ENCODE results near the gene SLC17A9.

SLC17A9 gene

DNA sequence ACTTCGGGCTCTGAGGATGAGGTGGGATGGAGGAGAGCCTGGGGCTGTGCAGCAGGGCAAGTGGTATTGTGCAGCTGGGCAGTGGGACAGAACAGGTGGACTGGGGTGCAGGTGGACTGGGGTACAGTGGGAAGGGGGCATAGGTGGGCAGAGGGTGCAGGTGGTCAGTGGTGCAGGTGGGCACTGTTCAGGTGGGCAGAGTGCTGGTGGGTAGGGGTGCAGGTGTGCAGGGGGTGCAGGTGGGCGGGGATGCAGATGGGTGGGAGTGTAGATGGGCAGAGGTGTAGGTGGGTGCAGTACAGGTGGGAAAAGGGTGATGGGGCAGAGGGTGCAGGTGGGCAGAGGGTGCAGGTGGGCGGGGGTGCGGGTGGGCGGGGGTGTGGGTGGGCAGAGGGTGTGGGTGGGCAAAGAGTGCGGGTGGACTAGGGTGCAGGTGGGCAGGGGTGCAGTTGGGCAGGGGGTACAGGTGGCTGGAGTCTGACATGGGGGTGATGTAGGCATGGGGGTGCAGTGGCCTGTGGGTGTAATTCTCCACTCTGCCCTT is 33.8 kb downstream of the SLC17A9 start:
- DNase-seq, result no peak

- DNase-seq, result no peak
These were observed 34.6 kb downstream of the SLC17A9 start for GRCh38 chr20:62987114-62987513.

- peak; percentile 26 for DNase-seq
These were observed 36.7 kb downstream of the SLC17A9 start for GRCh38 chr20:62989201-62989601.

- DNase-seq, result no peak
These were observed 37.9 kb downstream of the SLC17A9 start for GRCh38 chr20:62990306-62990825.

DNA sequence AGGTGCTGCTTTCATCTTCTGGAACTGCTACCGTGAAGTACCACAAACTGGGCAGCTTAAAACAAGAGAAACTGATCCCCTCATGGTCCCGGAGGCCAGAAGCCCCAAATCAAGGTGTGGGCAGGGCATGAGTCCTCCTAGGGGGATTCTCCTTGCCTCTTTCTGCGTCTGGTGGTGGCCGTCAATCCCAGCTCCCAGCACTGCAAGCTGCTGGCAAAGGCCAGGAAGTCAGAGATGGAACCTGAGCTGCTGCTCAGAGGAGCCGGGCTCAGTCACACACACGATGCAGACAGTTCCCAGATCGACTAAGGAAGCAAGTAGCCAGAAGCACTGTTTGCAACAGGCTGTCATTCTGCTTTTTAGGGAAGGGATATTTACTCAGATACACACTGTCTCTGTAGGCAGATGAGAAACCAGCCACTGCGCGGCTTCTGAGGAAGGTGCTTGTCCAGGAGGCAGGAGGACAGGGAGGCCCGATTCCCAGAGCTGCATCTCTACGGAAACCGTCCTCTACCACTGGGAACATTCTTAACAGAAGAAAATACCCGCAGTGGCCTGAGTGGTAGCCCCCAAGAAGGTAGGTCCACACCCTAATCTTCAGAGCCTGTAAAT is 38.8 kb downstream of the SLC17A9 start:
- DNase-seq, result no peak

GRCh38 chr20:62991863-62992262 is 39.4 kb downstream of the SLC17A9 start:
- no peak for DNase-seq

DNA sequence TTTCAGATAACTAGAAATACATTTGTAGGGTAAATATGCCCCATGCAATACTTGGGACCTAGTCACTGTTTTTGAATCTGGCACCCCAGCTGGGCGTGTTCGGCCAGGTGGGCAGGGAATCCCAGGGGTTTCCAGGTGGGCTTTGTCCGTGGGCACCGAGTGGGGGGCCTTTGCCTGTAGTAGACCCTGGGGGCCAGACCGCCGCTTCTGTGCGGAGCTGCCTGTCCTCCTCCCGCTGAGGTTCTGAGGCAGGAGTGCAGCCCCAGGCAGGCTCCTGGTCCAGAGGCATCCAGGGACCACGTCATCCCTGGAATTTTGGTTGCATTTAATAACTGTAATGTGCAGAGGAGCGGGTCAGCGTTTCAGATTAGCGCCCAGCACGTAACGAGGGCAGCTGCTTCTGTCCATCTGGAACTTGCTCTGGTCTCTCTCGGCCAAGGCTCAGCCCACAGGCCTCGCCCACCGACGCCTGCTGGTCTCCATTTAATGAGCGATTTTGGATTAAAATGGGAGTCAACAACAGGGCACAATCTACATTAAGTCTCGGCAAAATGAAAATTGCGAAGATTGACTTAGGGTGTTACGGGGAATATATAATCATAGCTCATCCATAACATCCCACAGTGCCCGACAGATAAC is 41.5 kb downstream of the SLC17A9 start:
- DNase-seq, result no peak

- DNase-seq, result no peak
These were observed 42.4 kb downstream of the SLC17A9 start for GRCh38 chr20:62994869-62995281.

DNA sequence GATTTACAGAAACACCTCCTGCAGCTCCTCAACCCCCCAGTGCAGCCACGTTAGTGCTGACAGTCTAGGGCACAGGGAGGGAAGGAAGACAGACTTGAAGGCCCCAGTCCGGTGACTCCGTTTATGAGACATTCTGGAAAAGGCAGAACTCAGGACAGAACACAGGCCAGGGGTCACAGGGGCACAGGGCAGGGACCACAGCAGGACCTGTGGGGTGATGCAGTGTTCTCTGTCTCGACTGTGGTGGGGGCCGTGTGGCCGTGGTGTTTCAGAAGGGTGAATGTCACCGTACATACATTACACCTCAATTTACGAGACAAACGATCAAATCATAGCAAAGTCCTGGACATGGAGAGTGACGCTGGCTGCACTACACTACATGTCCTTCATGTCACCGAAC is 43.0 kb downstream of the SLC17A9 start:
- no peak for DNase-seq

DNA sequence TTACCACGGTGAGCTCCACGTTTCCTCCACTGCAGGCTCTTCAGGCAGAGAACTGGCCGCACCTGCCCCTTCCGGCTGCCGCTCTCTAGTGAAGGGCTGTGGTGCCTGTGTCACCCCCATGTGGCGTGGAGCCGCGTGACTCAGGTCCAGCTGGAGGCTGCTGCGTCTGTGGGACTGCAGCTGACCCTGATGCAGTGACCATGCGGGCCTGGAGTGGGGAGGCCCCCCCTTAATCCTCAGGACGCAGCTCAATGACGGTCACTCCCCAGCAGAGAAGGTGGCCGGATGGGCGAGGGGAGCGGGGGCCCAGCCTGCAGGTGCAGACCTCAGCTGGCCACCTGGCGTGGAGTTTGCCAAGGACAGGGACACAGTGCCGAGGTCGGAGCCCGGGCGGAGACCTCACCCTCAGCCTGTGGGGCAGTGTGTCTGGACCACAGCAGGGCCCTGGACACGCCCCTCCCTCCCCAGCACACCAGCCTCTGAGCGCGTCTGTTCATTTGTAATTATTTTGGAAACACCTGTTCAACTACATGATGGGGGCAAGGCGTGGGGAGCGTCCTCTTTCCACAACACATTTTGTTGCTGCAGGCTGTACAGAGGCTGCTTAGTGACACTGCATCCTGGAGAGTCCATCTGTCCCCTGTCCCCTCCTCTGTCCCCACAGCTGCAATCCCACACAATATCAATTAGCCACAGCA is 43.5 kb downstream of the SLC17A9 start:
- no peak for DNase-seq

GRCh38 chr20:62996596-62996982 is 44.1 kb downstream of the SLC17A9 start:
- DNase-seq, result no peak

GRCh38 chr20:62997417-62998035 is 45.0 kb downstream of the SLC17A9 start:
- DNase-seq, result no peak

DNA sequence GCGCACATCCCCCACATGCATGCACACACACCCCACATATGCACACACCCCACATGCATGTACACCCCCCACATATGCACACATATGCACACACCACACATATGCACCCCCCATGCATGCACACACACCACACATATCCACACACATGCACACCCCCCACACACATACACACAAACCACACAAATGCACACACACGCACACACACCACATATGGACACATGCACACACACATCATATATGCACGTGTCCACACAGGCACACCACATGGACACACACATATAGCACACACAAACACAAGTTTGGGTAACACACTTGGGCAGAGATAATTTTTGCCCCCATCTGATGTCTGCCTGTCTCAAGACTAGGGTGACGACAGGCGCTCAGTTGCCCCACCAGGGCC is 45.9 kb downstream of the SLC17A9 start:
- no peak for DNase-seq

- no peak for DNase-seq
These were observed 47.1 kb downstream of the SLC17A9 start for GRCh38 chr20:62999580-62999979.

DNA sequence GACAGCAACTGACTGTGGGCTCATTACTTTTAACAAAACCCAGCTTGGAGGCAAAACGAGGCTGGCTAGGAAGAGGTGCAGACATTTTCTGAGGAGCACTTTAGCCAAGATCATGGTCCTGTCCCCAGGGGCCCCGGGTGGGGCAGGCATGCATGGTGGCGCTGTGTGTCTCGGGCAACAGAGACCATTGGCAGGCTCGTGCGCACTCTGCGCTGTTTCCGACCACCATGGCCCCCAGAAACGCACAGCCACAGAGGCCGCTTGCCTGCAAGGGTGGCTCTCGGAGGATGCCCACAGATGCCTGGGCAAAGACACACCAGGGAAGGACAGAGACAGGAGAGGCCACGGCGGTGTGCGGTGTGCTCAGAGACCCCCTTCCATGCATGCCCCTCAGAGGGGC is 47.5 kb downstream of the SLC17A9 start:
- DNase-seq, result no peak

- DNase-seq, result no peak
These were observed 48.4 kb downstream of the SLC17A9 start for GRCh38 chr20:63000958-63001357.

DNA sequence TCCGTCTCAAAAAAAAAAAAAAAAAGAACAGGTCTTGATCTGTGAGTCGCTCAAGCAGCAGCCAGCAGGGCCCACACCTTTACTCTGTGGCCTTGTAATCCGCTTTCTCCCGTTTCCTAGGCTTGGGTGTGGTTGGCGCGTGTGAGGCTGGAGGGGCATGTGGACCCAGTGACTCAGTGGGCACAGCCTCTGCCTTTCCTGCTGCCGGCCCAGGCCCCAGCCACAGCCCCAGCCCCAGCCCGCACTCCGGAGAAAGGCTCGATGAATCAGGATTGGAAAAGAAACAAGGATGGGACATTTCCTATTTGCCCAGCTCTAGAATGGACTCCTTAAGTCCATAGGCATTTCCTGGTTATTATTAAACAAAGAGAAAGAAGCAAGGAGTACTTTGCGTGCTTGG is 50.0 kb downstream of the SLC17A9 start:
- no peak for DNase-seq

DNA sequence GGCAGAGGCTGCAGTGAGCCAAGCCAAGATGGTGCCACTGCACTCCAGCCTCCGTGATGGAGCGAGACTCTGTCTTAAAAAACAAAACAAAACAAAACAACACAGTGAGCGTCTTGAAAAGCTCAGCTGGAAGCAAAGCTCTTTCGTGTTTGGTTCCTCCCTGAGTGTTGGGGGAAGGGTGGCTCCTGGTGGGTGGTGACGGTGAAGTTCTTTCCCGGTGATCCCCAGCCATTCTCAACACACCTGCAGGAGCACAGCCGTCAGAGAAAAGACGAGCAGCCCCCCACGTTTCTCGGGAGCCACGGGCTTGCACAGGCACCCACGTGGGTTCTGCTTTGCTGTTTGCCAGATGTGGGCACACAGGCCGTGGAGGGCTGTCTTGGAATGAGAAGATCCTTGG is 51.0 kb downstream of the SLC17A9 start:
- DNase-seq, result no peak

- DNase-seq, result no peak
These were observed 52.3 kb downstream of the SLC17A9 start for GRCh38 chr20:63004607-63005364.

GRCh38 chr20:63005365-63005861 is 52.9 kb downstream of the SLC17A9 start:
- no peak for DNase-seq

- DNase-seq, result no peak
These were observed 53.5 kb downstream of the SLC17A9 start for GRCh38 chr20:63005862-63006539.

Measured in activated CD4-positive, alpha-beta T cell treated with anti-CD3 and anti-CD28 coated beads, Interleukin-10, Interleukin-2, amounts not matched to agents 100 ng/mL and 50 ng/mL, durations not matched to agents 16 hours and 8 hours (primary cell).